BLaER1 (cell line): ENCODE data around the gene PBX1.

Experiments
- H3K27ac ChIP-seq: shearing (Covaris generic); formaldehyde crosslinking; 2 replicates; pipeline ENCODE4 v1.8.1; 2022
- H3K27me3 ChIP-seq: shearing (Covaris generic); formaldehyde crosslinking; 2 replicates; pipeline ENCODE4 v1.8.1; 2022
- H3K36me3 ChIP-seq: shearing (Covaris generic); formaldehyde crosslinking; 2 replicates; pipeline ENCODE4 v1.8.1; 2022
- H3K4me1 ChIP-seq: shearing (Covaris generic); formaldehyde crosslinking; 2 replicates; pipeline ENCODE4 v1.8.1; 2022
- H3K4me2 ChIP-seq: shearing (Covaris generic); formaldehyde crosslinking; 2 replicates; pipeline ENCODE4 v1.8.1; 2022
- H3K4me3 ChIP-seq: shearing (Covaris generic); formaldehyde crosslinking; 2 replicates; pipeline ENCODE4 v1.8.1; 2022
- H3K9ac ChIP-seq: shearing (Covaris generic); formaldehyde crosslinking; 2 replicates; pipeline ENCODE4 v1.8.1; 2022
- H3K9me3 ChIP-seq: shearing (Covaris generic); formaldehyde crosslinking; 2 replicates; pipeline ENCODE4 v1.8.1; 2022
- H4K20me1 ChIP-seq: shearing (Covaris generic); formaldehyde crosslinking; 2 replicates; pipeline ENCODE4 v1.8.1; 2022
- Cebpa-rat ChIP-seq: shearing (Covaris generic); IDR thresholded peaks from 2 replicates; pipeline ENCODE4 v1.8.1; 2022

PBX1 gene

GRCh38 chr1:164841702-164842465 lies 282.9 kb downstream of the PBX1 start:
- H3K9me3 ChIP-seq: no peaks in the 10 kb centered on the region
- no peak overlapping the region for H3K4me2 ChIP-seq
- no peak overlapping the region for H3K9ac ChIP-seq
- TF ChIP-seq Cebpa-rat: no peak
- no peak overlapping the region for H3K4me3 ChIP-seq
- no peak overlapping the region for H3K27ac ChIP-seq
- H4K20me1 ChIP-seq: peaks cover 100% of the 10 kb centered on the region
- no peaks in the 10 kb centered on the region for H3K4me1 ChIP-seq
- no peaks in the 10 kb centered on the region for H3K27me3 ChIP-seq
- peaks cover 92% of the 10 kb centered on the region for H3K36me3 ChIP-seq

DNA sequence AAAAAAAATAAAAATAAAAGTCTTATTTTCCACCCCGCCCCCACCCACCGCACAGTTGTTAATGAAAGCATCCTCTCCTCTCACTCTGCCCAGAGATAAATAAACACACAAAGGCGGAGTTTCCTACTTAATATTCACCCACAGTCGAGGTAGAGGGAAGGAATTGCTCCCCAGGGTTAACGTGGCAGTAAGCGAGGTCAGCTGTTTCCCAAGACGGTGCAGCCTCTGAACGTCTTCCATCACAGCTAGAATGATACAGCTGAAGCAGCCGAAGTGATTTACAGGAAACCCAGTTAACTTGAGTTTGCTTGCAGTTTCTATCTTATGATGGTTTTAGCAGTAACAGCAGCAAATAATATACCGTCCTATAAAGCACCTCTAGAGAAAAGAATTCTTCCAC lies 283.9 kb downstream of the PBX1 start:
- Histone ChIP-seq H3K9me3 (no peaks in the 10 kb centered on the region), H3K9ac (no peak overlapping the region), H3K27ac (no peak overlapping the region), H3K4me3 (no peak overlapping the region), H4K20me1 (peaks cover 98% of the 10 kb centered on the region), H3K4me1 (no peaks in the 10 kb centered on the region), H3K27me3 (no peaks in the 10 kb centered on the region), H3K36me3 (peaks cover 92% of the 10 kb centered on the region), H3K4me2 (no peak overlapping the region)
- TF ChIP-seq Cebpa-rat: no peak

DNA sequence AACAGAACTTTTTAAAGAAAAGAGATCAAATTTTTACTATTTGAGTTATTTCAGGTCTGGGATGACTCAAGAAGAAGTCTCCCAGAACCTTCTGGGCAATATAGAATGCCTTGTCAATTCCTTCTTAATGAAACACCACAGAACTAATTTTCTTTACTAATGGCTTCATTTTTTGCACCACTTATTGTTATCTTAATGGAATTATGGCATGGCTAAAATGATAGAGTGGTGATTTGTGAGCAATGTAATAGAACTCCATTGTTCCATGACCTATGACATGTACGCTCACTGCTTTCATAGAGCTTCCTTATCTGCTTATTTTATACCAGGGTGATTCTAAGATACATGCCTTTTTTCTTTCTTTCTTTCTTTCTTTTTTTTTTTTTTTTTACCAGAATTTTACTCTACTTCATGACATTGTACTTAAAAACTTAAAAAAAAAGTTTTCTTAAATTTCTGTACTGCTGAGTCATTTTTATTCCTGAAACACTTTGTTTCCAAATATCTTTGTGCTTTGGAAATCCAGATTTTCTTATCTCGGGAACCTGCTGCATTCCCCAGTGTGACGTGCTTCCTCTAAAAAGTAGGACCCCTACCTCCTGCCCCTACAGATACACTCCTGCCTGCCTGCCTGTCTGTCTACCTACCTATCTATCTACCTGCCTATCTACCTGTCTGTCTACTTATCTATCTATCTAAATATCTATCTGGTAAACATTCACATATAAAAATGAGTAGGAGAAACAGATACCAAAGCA lies 284.9 kb downstream of the PBX1 start:
- Histone ChIP-seq H4K20me1 (peaks cover 94% of the 10 kb centered on the region), H3K4me1 (no peaks in the 10 kb centered on the region), H3K9me3 (no peaks in the 10 kb centered on the region), H3K27me3 (no peaks in the 10 kb centered on the region), H3K36me3 (peaks cover 92% of the 10 kb centered on the region), H3K4me3 (no peak overlapping the region), H3K27ac (no peak overlapping the region), H3K4me2 (no peak overlapping the region), H3K9ac (no peak overlapping the region)
- TF ChIP-seq Cebpa-rat: no peak

GRCh38 chr1:164846731-164847691 lies 288.0 kb downstream of the PBX1 start:
- no peak overlapping the region for H3K27ac ChIP-seq
- no peak overlapping the region for H3K4me2 ChIP-seq
- no peaks in the 10 kb centered on the region for H3K4me1 ChIP-seq
- H3K27me3 ChIP-seq: no peaks in the 10 kb centered on the region
- peaks cover 76% of the 10 kb centered on the region for H4K20me1 ChIP-seq
- no peak overlapping the region for H3K9ac ChIP-seq
- no peak for TF ChIP-seq Cebpa-rat
- no peak overlapping the region for H3K4me3 ChIP-seq
- no peaks in the 10 kb centered on the region for H3K9me3 ChIP-seq
- peaks cover 68% of the 10 kb centered on the region for H3K36me3 ChIP-seq

GRCh38 chr1:164853146-164853545 lies 294.2 kb downstream of the PBX1 start:
- H3K27me3 ChIP-seq: no peaks in the 10 kb centered on the region
- no peak overlapping the region for H3K9ac ChIP-seq
- no peaks in the 10 kb centered on the region for H3K9me3 ChIP-seq
- H3K4me2 ChIP-seq: no peak overlapping the region
- no peak overlapping the region for H3K27ac ChIP-seq
- no peak for TF ChIP-seq Cebpa-rat
- no peaks in the 10 kb centered on the region for H3K4me1 ChIP-seq
- H4K20me1 ChIP-seq: peaks cover 19% of the 10 kb centered on the region; the same call in 1 of the 2 replicates
- H3K36me3 ChIP-seq: peaks cover 15% of the 10 kb centered on the region
- H3K4me3 ChIP-seq: no peak overlapping the region

DNA sequence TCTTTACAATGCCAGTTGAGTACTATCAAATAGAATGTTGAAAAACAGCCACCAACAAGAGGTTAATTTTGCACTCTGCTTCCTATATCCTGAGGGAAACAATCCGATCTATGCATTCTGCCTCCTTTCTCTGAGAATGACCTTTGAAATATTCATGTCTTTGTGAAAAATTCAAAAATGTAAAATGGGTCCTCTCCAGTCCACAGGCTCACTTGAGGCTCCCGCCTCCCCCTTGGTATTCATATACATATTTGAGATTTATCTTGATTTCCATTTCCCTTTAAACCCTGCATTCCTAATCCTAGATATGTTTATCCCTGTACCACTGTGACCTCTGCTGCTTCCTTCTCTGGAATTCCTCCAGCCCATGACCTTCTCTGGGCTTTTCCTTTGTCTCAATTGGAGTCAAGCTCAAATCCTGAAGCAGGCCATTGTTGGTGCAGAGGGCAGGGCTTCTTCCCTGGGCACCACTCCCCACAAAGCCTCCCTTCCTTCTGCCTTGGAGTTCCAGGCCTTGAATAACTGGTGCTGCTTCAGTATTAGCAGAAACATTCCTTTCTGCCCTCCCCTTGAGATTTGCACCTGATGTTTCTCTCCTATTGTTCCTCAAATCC lies 296.8 kb downstream of the PBX1 start:
- Histone ChIP-seq H3K4me1 (no peaks in the 10 kb centered on the region), H3K36me3 (no peaks in the 10 kb centered on the region), H3K4me2 (no peak overlapping the region), H3K27me3 (no peaks in the 10 kb centered on the region), H3K4me3 (no peak overlapping the region), H4K20me1 (0 out of 2 replicates have a peak, but pooled peaks cover 2% of the 10 kb centered on the region), H3K9ac (no peak overlapping the region), H3K9me3 (no peaks in the 10 kb centered on the region), H3K27ac (no peak overlapping the region)
- TF ChIP-seq Cebpa-rat: no peak

GRCh38 chr1:164856381-164856780 lies 297.4 kb downstream of the PBX1 start:
- no peaks in the 10 kb centered on the region for H3K4me1 ChIP-seq
- H3K9me3 ChIP-seq: no peaks in the 10 kb centered on the region
- H4K20me1 ChIP-seq: no peaks in the 10 kb centered on the region
- H3K4me2 ChIP-seq: no peak overlapping the region
- H3K36me3 ChIP-seq: no peaks in the 10 kb centered on the region
- no peak overlapping the region for H3K27ac ChIP-seq
- H3K4me3 ChIP-seq: no peak overlapping the region
- H3K27me3 ChIP-seq: no peaks in the 10 kb centered on the region
- no peak for TF ChIP-seq Cebpa-rat
- no peak overlapping the region for H3K9ac ChIP-seq

- TF ChIP-seq Cebpa-rat: no peak
Observed at GRCh38 chr1:164857439-164857838, 298.5 kb downstream of the PBX1 start.

DNA sequence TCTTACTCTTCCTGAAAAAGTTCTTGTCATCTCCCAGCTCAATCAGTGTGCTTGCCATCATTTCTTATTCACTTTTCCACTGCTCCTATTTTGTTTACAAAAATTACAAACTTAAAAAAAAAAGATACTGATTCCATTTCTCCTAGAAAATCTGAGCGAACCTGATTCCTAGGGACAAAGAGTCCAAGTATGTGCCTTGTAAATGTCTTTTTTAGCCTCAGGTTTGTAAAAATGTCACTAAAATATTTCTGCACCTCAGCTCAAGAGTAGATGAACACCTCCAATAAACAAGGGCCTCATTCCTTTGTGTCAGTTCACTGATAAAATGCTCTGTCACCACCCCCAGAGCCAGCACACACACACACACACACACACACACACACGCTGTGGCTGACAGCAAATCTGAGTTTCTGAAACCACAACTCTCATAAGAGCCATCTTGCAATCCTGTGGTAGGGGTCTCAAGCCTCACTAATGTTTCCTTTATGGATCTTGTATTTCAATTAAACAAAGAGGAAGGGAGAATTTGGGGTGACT lies 299.2 kb downstream of the PBX1 start:
- Histone ChIP-seq H3K36me3 (no peaks in the 10 kb centered on the region), H3K4me1 (no peaks in the 10 kb centered on the region), H3K9ac (no peak overlapping the region), H4K20me1 (no peaks in the 10 kb centered on the region), H3K27ac (no peak overlapping the region), H3K9me3 (no peaks in the 10 kb centered on the region), H3K4me2 (no peak overlapping the region), H3K4me3 (no peak overlapping the region), H3K27me3 (no peaks in the 10 kb centered on the region)
- TF ChIP-seq Cebpa-rat: no peak

More at GRCh38 chr1:164857439-164857838, 298.5 kb downstream of the PBX1 start:
- no peak overlapping the region for H3K4me3 ChIP-seq
- H3K9me3 ChIP-seq: no peaks in the 10 kb centered on the region
- no peak overlapping the region for H3K4me2 ChIP-seq
- H3K4me1 ChIP-seq: no peaks in the 10 kb centered on the region
- no peaks in the 10 kb centered on the region for H3K27me3 ChIP-seq
- H3K9ac ChIP-seq: no peak overlapping the region
- H3K36me3 ChIP-seq: no peaks in the 10 kb centered on the region
- H4K20me1 ChIP-seq: no peaks in the 10 kb centered on the region
- H3K27ac ChIP-seq: no peak overlapping the region
